ENCODE measurements around the gene OTUB1. TPM values are rescaled to one million over a fixed set of nuclear protein-coding genes. Genes with fewer than 3 reads are reported as not detected.
"Not testable (repeated sequence)": the region's sequence is repeated elsewhere in the genome, so short reads cannot be mapped to it uniquely, and the experiment has no call there.

The OTUB1 gene
- total RNA-seq, 8 experiments from 2014 or later = 39.8 to 80.0 (median 53.7) TPM

DNA sequence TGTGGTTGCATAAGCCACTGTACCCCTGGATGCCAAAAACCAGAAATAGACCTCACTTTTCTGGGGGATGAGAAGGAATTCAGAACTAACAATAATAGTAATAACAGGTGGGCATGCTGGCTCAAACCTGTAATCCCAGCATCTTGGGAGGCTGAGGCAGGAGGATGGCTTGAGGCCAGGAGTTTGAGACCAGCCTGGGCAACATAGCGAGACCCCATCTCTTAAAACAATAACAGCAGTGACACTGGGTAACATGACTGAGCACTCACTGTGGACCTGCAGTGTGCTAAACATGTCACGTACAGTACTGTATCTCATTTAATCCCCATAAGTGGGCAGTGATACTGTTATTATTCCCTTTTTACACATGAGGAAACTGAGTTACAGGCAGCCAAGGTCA lies 59.5 kb downstream of the OTUB1 start:
- WGBS, 10 experiments = 83 to 100% (median 96%) methylated on average over 1 to 2 of the region's 2 CpGs; no CpG with 5 or more reads in 6 of the 10 experiments
- in situ Hi-C loops (cut with MboI; ENCODE audit: low pct_unique_long_range_greater_than_20kb in 2 of 9, low sequenced_read_pairs in 9 of 9, unreplicated experiment in 9 of 9) = loop anchor here in 1 of 9 experiments (25.0 kb wide), 1 partner anchor 92 kb away; no protein-coding TSS in a partner anchor
- Histone ChIP-seq H3K27ac (no peak overlapping the region), H3K4me3 (no peak overlapping the region), H3K4me1 (replicated peaks in 1 of 2) (peaks cover 48 to 50% of the 10 kb centered on the region in 2 donors)
- ATAC-seq (replicated peaks in 6 of 8) = no peak

- in situ Hi-C loops (cut with MboI; ENCODE audit: low pct_unique_long_range_greater_than_20kb in 2 of 9, low sequenced_read_pairs in 9 of 9, unreplicated experiment in 9 of 9) = loop anchor here in 1 of 9 experiments (25.0 kb wide), 1 partner anchor 90 kb away; no protein-coding TSS in a partner anchor
- ATAC-seq (replicated peaks in 6 of 8); H3K4me3 ChIP-seq; H3K27ac ChIP-seq: not testable (repeated sequence)
- WGBS, 10 experiments = 80 to 100% (median 95%) methylated on average over 1 to 6 of the region's 8 CpGs; no CpG with 5 or more reads in 7 of the 10 experiments
- peaks cover 31 to 33% of the 10 kb centered on the region in 2 donors for H3K4me1 ChIP-seq (replicated peaks in 1 of 2)
Observed at GRCh38 chr11:64047373-64047772, 61.1 kb downstream of the OTUB1 start.

Other genes with a start within 250 kb of the OTUB1 start
- gene ZFTA, start 217.7 kb upstream of the OTUB1 start, total RNA-seq = 10 to 100 TPM; 22.3 to 81.0 (median 35.1) TPM
- 10 to 100 TPM; 16.6 to 61.5 (median 23.5) TPM for gene SPINDOC, start 173.0 kb upstream of the OTUB1 start, total RNA-seq
- 10 to 100 TPM in 6 of 8 experiments, 1 to 10 TPM in 2; 9.2 to 36.8 (median 13.6) TPM for gene MARK2, start 147.3 kb upstream of the OTUB1 start, total RNA-seq
- gene RCOR2, start 69.3 kb upstream of the OTUB1 start, total RNA-seq = 100 to 1,000 TPM in 1 of 8 experiments, 10 to 100 TPM in 4, 1 to 10 TPM in 3; 5.3 to 134 (median 30.2) TPM
- 10 to 100 TPM; 11.3 to 39.2 (median 19.5) TPM for gene NAA40, start 47.4 kb upstream of the OTUB1 start, total RNA-seq
- gene COX8A, start 11.8 kb upstream of the OTUB1 start, total RNA-seq = 100 to 1,000 TPM; 475 to 790 (median 563) TPM
- gene FLRT1, start 49.5 kb downstream of the OTUB1 start, total RNA-seq = 10 to 100 TPM in 1 of 8 experiments, 1 to 10 TPM in 6, under 1 TPM in 1; 0.31 to 10.1 (median 3.6) TPM
- 10 to 100 TPM; 10.2 to 47.7 (median 16.6) TPM for gene MACROD1, start 179.7 kb downstream of the OTUB1 start, total RNA-seq
- gene STIP1, start 199.7 kb downstream of the OTUB1 start, total RNA-seq = 100 to 1,000 TPM; 110 to 251 (median 163) TPM
- 1 to 10 TPM in 7 of 8 experiments, under 1 TPM in 1; 0.63 to 3.2 (median 2.2) TPM for gene FERMT3, start 220.3 kb downstream of the OTUB1 start, total RNA-seq
- 10 to 100 TPM; 31.8 to 59.9 (median 35.5) TPM for gene TRPT1, start 239.7 kb downstream of the OTUB1 start, total RNA-seq
- 10 to 100 TPM; 17.3 to 65.4 (median 35.4) TPM for gene NUDT22, start 239.8 kb downstream of the OTUB1 start, total RNA-seq
- 10 to 100 TPM; 13.2 to 51.7 (median 26.9) TPM for gene DNAJC4, start 244.1 kb downstream of the OTUB1 start, total RNA-seq
- 10 to 100 TPM; 21.2 to 72.8 (median 30.3) TPM for gene VEGFB, start 248.1 kb downstream of the OTUB1 start, total RNA-seq

Data from motor neuron (in vitro differentiated cells).